PC-9 (cell line): ENCODE measurements around the gene RAD18. TPM values are rescaled to one million over a fixed set of nuclear protein-coding genes. Genes with fewer than 3 reads are reported as not detected.

ENCODE experiments used
- BruUV-seq: library from RNA; stranded (reverse); fragments of 400-500 nt; replicated peaks from 2 replicates; lab custom pipeline; 2021; lab: Mats Ljungman, UMichigan
- CTCF ChIA-PET: fragments of 300-600 bp; sonication (Branson Sonifier 250); formaldehyde crosslinking; loops from one replicate; lab custom pipeline; 2022; ENCODE audit warnings: antibody characterized with exemption; lab: Charles Lee
- POLR2A ChIA-PET: fragments of 300-600 bp; sonication (Branson Sonifier 250); formaldehyde crosslinking; loops from one replicate; lab custom pipeline; 2022; ENCODE audit warnings: antibody characterized with exemption; ENCODE audit not compliant: unreplicated experiment; lab: Charles Lee
- DNase-seq, 2 experiments: peaks; one replicate each; pipeline versions ENCODE4 v3.0.0 to v3.0.0-alpha.2; 2015 to 2022; ENCODE audit warnings: mixed read lengths in 1 of 2
- H2AFZ ChIP-seq: fragments of 200-600 bp; sonication (generic); 2 replicates; pipeline ENCODE4 v1.8.1; 2017; ENCODE audit warnings: antibody characterized with exemption
- H3F3A ChIP-seq: fragments of 200-600 bp; sonication (generic); 2 replicates; pipeline ENCODE4 v1.8.1; 2017; ENCODE audit warnings: antibody characterized with exemption, mild to moderate bottlenecking, low read depth; ENCODE audit not compliant: insufficient read depth
- H3K27ac ChIP-seq: fragments of 200-600 bp; sonication (generic); 2 replicates; pipeline ENCODE4 v1.6.1; 2016; ENCODE audit warnings: mixed run types
- H3K27me3 ChIP-seq: fragments of 200-600 bp; sonication (generic); 2 replicates; pipeline ENCODE4 v1.6.1; 2016; ENCODE audit warnings: low read depth, mixed run types; ENCODE audit not compliant: insufficient read depth
- H3K36me3 ChIP-seq: fragments of 200-600 bp; sonication (generic); 2 replicates; pipeline ENCODE4 v1.6.1; 2016; ENCODE audit warnings: low read depth, mixed run types
- H3K4me1 ChIP-seq: fragments of 200-600 bp; sonication (generic); replicated peaks from 2 replicates; pipeline ENCODE4 v1.6.1; 2016; ENCODE audit warnings: mixed run types; ENCODE audit not compliant: insufficient read depth
- H3K4me2 ChIP-seq: fragments of 200-600 bp; sonication (generic); 2 replicates; pipeline ENCODE4 v1.6.1; 2017; ENCODE audit warnings: mixed run types
- H3K4me3 ChIP-seq: fragments of 200-600 bp; sonication (generic); 2 replicates; pipeline ENCODE4 v1.6.1; 2016; ENCODE audit warnings: mixed run types
- H3K79me2 ChIP-seq: fragments of 200-600 bp; sonication (generic); 2 replicates; pipeline ENCODE4 v1.6.1; 2017; ENCODE audit warnings: low read depth, mixed run types
- H3K9me2 ChIP-seq: fragments of 200-600 bp; sonication (generic); 2 replicates; pipeline ENCODE4 v1.8.1; 2017; ENCODE audit warnings: mild to moderate bottlenecking; ENCODE audit not compliant: insufficient read depth
- H3K9me3 ChIP-seq: fragments of 200-600 bp; sonication (generic); 2 replicates; pipeline ENCODE4 v1.8.1; 2016; ENCODE audit warnings: low read depth; ENCODE audit not compliant: insufficient read depth
- H4K20me1 ChIP-seq: fragments of 200-600 bp; sonication (generic); 2 replicates; pipeline ENCODE4 v1.8.1; 2017; ENCODE audit not compliant: insufficient read depth
- EZH2 ChIP-seq: fragments of 200-600 bp; sonication (generic); IDR thresholded peaks from 2 replicates; pipeline ENCODE4 v1.8.0; 2017; ENCODE audit warnings: antibody characterized with exemption, low read depth
- intact Hi-C: fragments of 100-400 bp; cut with micrococcal nuclease; formaldehyde crosslinking; loops from one replicate; pipeline ENCODE4 v1.10.0; 2022; ENCODE audit not compliant: unreplicated experiment
- total RNA-seq: library from RNA; stranded (reverse); gene quantifications from 2 replicates; pipeline ENCODE4 v1.2.3, GENCODE V29; 2021
- TF ChIP-seq, protein P1 (sequence below): fragments of 200-600 bp; sonication (generic); conservative IDR thresholded peaks from 2 replicates; pipeline ENCODE4 v1.6.1; 2017; ENCODE audit warnings: mixed run types, antibody characterized with exemption, mild to moderate bottlenecking, moderate library complexity

RAD18 gene
- total RNA-seq, 1 experiment from 2014 or later, result 29.1 TPM

DNA sequence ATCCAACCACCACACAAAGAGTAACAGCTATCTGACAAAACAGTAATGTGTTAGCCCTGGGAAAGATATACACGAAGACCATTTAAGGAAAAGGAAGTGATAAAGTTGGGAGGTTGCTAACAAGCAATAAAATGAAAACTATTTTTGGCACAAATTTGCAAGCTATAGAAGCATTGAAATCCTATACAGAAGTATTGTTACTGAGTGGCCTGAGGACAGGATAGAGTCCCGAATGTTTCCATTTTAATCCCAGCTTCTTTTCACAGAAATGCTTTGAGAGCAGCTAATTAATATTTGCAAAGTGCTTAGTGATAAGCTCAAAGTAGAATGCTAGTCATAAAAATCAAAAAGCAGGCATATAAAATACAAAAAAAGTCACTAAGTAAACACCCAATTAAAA, 51.5 kb downstream of the RAD18 start:
- Histone ChIP-seq H3K9me3 (no peaks in the 10 kb centered on the region), H3K27me3 (no peaks in the 10 kb centered on the region), H3K4me2 (no peak overlapping the region), H2AFZ (no peak overlapping the region), H3K4me1 (no peaks in the 10 kb centered on the region), H4K20me1 (no peaks in the 10 kb centered on the region), H3K27ac (no peak overlapping the region), H3K36me3 (peaks cover 7% of the 10 kb centered on the region; the same call in 1 of the 2 replicates), H3F3A (no peaks in the 10 kb centered on the region), H3K9me2 (no peaks in the 10 kb centered on the region; the same call in 1 of the 2 replicates), H3K4me3 (no peak overlapping the region), H3K79me2 (no peaks in the 10 kb centered on the region)
- ChIA-PET CTCF (interaction anchor here (0.6 kb wide), 1 partner anchor 484 kb away, joined by 5 read pairs; no protein-coding TSS in a partner anchor), POLR2A (no interaction called here)
- no peak for DNase-seq
- intact Hi-C loops, result no loop called here
- TF ChIP-seq, protein P1, sequence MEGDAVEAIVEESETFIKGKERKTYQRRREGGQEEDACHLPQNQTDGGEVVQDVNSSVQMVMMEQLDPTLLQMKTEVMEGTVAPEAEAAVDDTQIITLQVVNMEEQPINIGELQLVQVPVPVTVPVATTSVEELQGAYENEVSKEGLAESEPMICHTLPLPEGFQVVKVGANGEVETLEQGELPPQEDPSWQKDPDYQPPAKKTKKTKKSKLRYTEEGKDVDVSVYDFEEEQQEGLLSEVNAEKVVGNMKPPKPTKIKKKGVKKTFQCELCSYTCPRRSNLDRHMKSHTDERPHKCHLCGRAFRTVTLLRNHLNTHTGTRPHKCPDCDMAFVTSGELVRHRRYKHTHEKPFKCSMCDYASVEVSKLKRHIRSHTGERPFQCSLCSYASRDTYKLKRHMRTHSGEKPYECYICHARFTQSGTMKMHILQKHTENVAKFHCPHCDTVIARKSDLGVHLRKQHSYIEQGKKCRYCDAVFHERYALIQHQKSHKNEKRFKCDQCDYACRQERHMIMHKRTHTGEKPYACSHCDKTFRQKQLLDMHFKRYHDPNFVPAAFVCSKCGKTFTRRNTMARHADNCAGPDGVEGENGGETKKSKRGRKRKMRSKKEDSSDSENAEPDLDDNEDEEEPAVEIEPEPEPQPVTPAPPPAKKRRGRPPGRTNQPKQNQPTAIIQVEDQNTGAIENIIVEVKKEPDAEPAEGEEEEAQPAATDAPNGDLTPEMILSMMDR, result no peak
- TF ChIP-seq EZH2, result no peak
- BruUV-seq, result no TSS peak

DNA sequence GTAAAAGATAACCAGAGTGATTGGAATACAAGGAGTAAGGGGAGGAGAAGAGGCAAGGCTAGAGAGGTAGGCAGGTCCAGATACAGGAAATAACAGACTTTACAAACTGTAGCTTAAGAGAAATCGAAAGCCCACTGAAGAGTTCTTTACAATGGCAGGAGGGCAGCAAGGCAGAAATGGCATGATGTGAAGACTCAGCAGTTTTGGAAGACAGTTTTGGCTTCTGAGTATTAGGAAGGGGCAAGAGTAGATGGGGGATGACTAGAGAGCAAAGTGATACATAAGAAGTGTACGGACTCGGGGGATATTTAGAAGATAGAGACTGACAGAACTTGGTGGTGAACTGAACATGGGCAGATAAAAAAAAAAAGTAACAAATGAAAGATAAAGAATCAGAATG, 54.1 kb downstream of the RAD18 start:
- CTCF ChIA-PET, result no interaction called here
- TF ChIP-seq, protein P1, result no peak
- TF ChIP-seq EZH2, result no peak
- intact Hi-C loops, result no loop called here

GRCh38 chr3:8903191-8903590, 60.1 kb downstream of the RAD18 start:
- H3K27me3 ChIP-seq, result no peaks in the 10 kb centered on the region
- H3K36me3 ChIP-seq, result 0 out of 2 replicates have a peak, but pooled peaks cover 4% of the 10 kb centered on the region
- BruUV-seq, result no TSS peak
- H4K20me1 ChIP-seq, result no peaks in the 10 kb centered on the region
- ChIA-PET CTCF (no interaction called here), POLR2A (interaction anchor here (0.6 to 0.7 kb wide), 2 partner anchors 62 to 102 kb away, joined by 5 to 7 read pairs; no protein-coding TSS in a partner anchor)
- no peak overlapping the region for H3K4me2 ChIP-seq
- H3F3A ChIP-seq, result no peaks in the 10 kb centered on the region; the same call in 1 of the 2 replicates
- no peaks in the 10 kb centered on the region for H3K79me2 ChIP-seq
- intact Hi-C loops, result no loop called here
- TF ChIP-seq, protein P1, result no peak
- TF ChIP-seq EZH2, result no peak
- no peak for DNase-seq
- H3K9me2 ChIP-seq, result no peaks in the 10 kb centered on the region
- H3K9me3 ChIP-seq, result no peaks in the 10 kb centered on the region
- H3K27ac ChIP-seq, result no peak overlapping the region
- no peak overlapping the region for H2AFZ ChIP-seq
- H3K4me3 ChIP-seq, result no peak overlapping the region
- no peaks in the 10 kb centered on the region for H3K4me1 ChIP-seq

More for the DNA sequence above, 54.1 kb downstream of the RAD18 start:
- H3K9me3 ChIP-seq, result no peaks in the 10 kb centered on the region
- no peak overlapping the region for H2AFZ ChIP-seq
- H3K4me2 ChIP-seq, result no peak overlapping the region
- no peak overlapping the region for H3K4me3 ChIP-seq
- H3K27me3 ChIP-seq, result no peaks in the 10 kb centered on the region
- POLR2A ChIA-PET, result no interaction called here
- H3K79me2 ChIP-seq, result no peaks in the 10 kb centered on the region
- H3K4me1 ChIP-seq, result no peaks in the 10 kb centered on the region
- no peaks in the 10 kb centered on the region for H4K20me1 ChIP-seq
- H3F3A ChIP-seq, result no peaks in the 10 kb centered on the region
- no peak for DNase-seq
- no peaks in the 10 kb centered on the region for H3K9me2 ChIP-seq
- H3K36me3 ChIP-seq, result peaks cover 8% of the 10 kb centered on the region; the same call in 1 of the 2 replicates
- BruUV-seq, result no TSS peak
- H3K27ac ChIP-seq, result no peak overlapping the region
